ENCODE measurements around the gene AGK. TPM values are rescaled to one million over a fixed set of nuclear protein-coding genes. Genes with fewer than 3 reads are reported as not detected.

Gene AGK
- total RNA-seq, 1 experiment from 2014 or later = 41.9 TPM

- H3K27me3 ChIP-seq (replicated peaks; ENCODE audit: insufficient read depth, low read depth, low read length, poor library complexity) = no peaks in the 10 kb centered on the region
- TF ChIP-seq, protein P1, sequence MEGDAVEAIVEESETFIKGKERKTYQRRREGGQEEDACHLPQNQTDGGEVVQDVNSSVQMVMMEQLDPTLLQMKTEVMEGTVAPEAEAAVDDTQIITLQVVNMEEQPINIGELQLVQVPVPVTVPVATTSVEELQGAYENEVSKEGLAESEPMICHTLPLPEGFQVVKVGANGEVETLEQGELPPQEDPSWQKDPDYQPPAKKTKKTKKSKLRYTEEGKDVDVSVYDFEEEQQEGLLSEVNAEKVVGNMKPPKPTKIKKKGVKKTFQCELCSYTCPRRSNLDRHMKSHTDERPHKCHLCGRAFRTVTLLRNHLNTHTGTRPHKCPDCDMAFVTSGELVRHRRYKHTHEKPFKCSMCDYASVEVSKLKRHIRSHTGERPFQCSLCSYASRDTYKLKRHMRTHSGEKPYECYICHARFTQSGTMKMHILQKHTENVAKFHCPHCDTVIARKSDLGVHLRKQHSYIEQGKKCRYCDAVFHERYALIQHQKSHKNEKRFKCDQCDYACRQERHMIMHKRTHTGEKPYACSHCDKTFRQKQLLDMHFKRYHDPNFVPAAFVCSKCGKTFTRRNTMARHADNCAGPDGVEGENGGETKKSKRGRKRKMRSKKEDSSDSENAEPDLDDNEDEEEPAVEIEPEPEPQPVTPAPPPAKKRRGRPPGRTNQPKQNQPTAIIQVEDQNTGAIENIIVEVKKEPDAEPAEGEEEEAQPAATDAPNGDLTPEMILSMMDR (conservative IDR thresholded peaks at IDR 0.05; ENCODE audit: low read depth, low read length) = no peak
- no peak for TF ChIP-seq EZH2 (IDR thresholded peaks at IDR 0.05; ENCODE audit: borderline replicate concordance, low read depth, low read length, poor library complexity, severe bottlenecking)
- intact Hi-C loops (cut with micrococcal nuclease; ENCODE audit: unreplicated experiment) = no loop called here
- ChIA-PET POLR2A (ENCODE audit: low non-redundant PET) (no interaction called here), CTCF (no interaction called here)
- DNase-seq (ENCODE audit: low spot score) = no peak
- no peak overlapping the region for H3K27ac ChIP-seq (ENCODE audit: low read depth, low read length, poor library complexity, severe bottlenecking)
- H3K36me3 ChIP-seq (ENCODE audit: insufficient read depth, low read length, poor library complexity, severe bottlenecking) = peaks cover 4% of the 10 kb centered on the region
- H3K9me3 ChIP-seq (ENCODE audit: low read depth, low read length, poor library complexity, severe bottlenecking) = no peaks in the 10 kb centered on the region
- H3K4me3 ChIP-seq (ENCODE audit: low read depth, low read length, poor library complexity, severe bottlenecking) = no peak overlapping the region
- no TSS peak for BruUV-seq (replicated peaks)
- no peaks in the 10 kb centered on the region for H3K4me1 ChIP-seq (ENCODE audit: insufficient read depth, low read length, poor library complexity, severe bottlenecking)
Measured at GRCh38 chr7:141659501-141659900, 108.3 kb downstream of the AGK start.

DNA sequence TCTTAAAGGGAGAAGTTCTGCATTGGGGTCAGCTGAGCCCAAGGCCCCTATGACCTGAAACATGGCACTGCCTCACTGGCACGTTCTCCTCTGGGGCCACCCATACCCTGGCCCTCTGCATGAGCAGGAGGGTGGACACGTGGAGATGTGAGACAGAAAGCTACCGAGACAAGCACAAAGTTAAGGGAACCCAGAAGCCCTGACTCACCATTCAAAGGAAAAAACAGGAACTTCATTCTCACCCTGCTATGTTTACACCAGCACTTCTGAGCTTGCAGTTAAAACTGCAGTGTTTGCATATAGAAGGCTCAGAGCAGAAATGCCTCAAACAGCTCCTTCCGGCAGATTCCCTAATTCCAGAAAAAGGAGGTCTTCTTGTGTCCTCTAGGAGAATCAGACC, 109.0 kb downstream of the AGK start:
- H3K27ac ChIP-seq (ENCODE audit: low read depth, low read length, poor library complexity, severe bottlenecking) = no peak overlapping the region
- POLR2A ChIA-PET (ENCODE audit: low non-redundant PET) = no interaction called here
- intact Hi-C loops (cut with micrococcal nuclease; ENCODE audit: unreplicated experiment) = no loop called here
- H3K36me3 ChIP-seq (ENCODE audit: insufficient read depth, low read length, poor library complexity, severe bottlenecking) = peaks cover 4% of the 10 kb centered on the region
- H3K4me1 ChIP-seq (ENCODE audit: insufficient read depth, low read length, poor library complexity, severe bottlenecking) = no peaks in the 10 kb centered on the region
- H3K4me3 ChIP-seq (ENCODE audit: low read depth, low read length, poor library complexity, severe bottlenecking) = no peak overlapping the region
- CTCF ChIA-PET = no interaction called here
- no peak for DNase-seq (ENCODE audit: low spot score)
- no peak for TF ChIP-seq EZH2 (IDR thresholded peaks at IDR 0.05; ENCODE audit: borderline replicate concordance, low read depth, low read length, poor library complexity, severe bottlenecking)
- TF ChIP-seq, protein P1 (conservative IDR thresholded peaks at IDR 0.05; ENCODE audit: low read depth, low read length) = no peak
- no peaks in the 10 kb centered on the region for H3K9me3 ChIP-seq (ENCODE audit: low read depth, low read length, poor library complexity, severe bottlenecking)
- H3K27me3 ChIP-seq (replicated peaks; ENCODE audit: insufficient read depth, low read depth, low read length, poor library complexity) = no peaks in the 10 kb centered on the region
- BruUV-seq (replicated peaks) = no TSS peak

- H3K4me3 ChIP-seq (ENCODE audit: low read depth, low read length, poor library complexity, severe bottlenecking) = no peak overlapping the region
- no peak for DNase-seq (ENCODE audit: low spot score)
- no peaks in the 10 kb centered on the region for H3K9me3 ChIP-seq (ENCODE audit: low read depth, low read length, poor library complexity, severe bottlenecking)
- H3K36me3 ChIP-seq (ENCODE audit: insufficient read depth, low read length, poor library complexity, severe bottlenecking) = no peaks in the 10 kb centered on the region
- CTCF ChIA-PET = no interaction called here
- no peak for TF ChIP-seq EZH2 (IDR thresholded peaks at IDR 0.05; ENCODE audit: borderline replicate concordance, low read depth, low read length, poor library complexity, severe bottlenecking)
- TF ChIP-seq, protein P1 (conservative IDR thresholded peaks at IDR 0.05; ENCODE audit: low read depth, low read length) = no peak
- POLR2A ChIA-PET (ENCODE audit: low non-redundant PET) = no interaction called here
- no TSS peak for BruUV-seq (replicated peaks)
- H3K27ac ChIP-seq (ENCODE audit: low read depth, low read length, poor library complexity, severe bottlenecking) = peak overlapping the region; percentile 10
- no peaks in the 10 kb centered on the region for H3K4me1 ChIP-seq (ENCODE audit: insufficient read depth, low read length, poor library complexity, severe bottlenecking)
- intact Hi-C loops (cut with micrococcal nuclease; ENCODE audit: unreplicated experiment) = no loop called here
- H3K27me3 ChIP-seq (replicated peaks; ENCODE audit: insufficient read depth, low read depth, low read length, poor library complexity) = no peaks in the 10 kb centered on the region
Measured at GRCh38 chr7:141663081-141663849, 112.1 kb downstream of the AGK start.

Data from A673 (cell line).